Upper lobe of left lung (tissue), 4 donors: ENCODE measurements around the gene NPIPA8.
"Not testable (repeated sequence)": the region's sequence is repeated elsewhere in the genome, so short reads cannot be mapped to it uniquely, and the experiment has no call there.

Source experiments
- POLR2A ChIP-seq, 4 donors: fragments of 450-650 bp; IDR thresholded peaks; one replicate each; pipeline ENCODE4 v1.5.1; 2016 to 2017; ENCODE audit warnings: antibody characterized with exemption in 4 of 4, mild to moderate bottlenecking in 2 of 4
- POLR2AphosphoS5 ChIP-seq, 2 donors: sonication (generic); formaldehyde crosslinking; IDR thresholded peaks; one replicate each; pipeline ENCODE4 v1.5.1; 2017; ENCODE audit warnings: antibody characterized with exemption in 2 of 2

GRCh38 chr16:18347742-18348141 is 11.2 kb upstream of the NPIPA8 start:
- not testable (repeated sequence) for TF ChIP-seq POLR2A, POLR2AphosphoS5 (IDR thresholded peaks at IDR 0.05)
